WTC11 (cell line): ENCODE results near the gene LMAN2L. TPM values are rescaled to one million over a fixed set of nuclear protein-coding genes. Genes with fewer than 3 reads are reported as not detected.
A peak's percentile ranks its signal among the peaks of the same experiment; 100 is the strongest.

Experiments
- ATAC-seq: fragments of 200-7000 bp; cut with Tn5 transposase; 2 replicates; pipeline ENCODE4 v1.10.0; 2021; ENCODE audit warnings: mild to moderate bottlenecking, moderate library complexity
- CTCF ChIA-PET: fragments of 300-600 bp; sonication (Branson Sonifier 250); formaldehyde crosslinking; loops from one replicate; lab custom pipeline; 2021; ENCODE audit warnings: antibody characterized with exemption; lab: Charles Lee
- POLR2A ChIA-PET: fragments of 350-600 bp; sonication (Branson Sonifier 250); formaldehyde crosslinking; loops from one replicate; lab custom pipeline; 2021; ENCODE audit warnings: antibody characterized with exemption; lab: Charles Lee
- DNase-seq: peaks from one replicate; pipeline ENCODE4 v3.0.0; 2021; ENCODE audit warnings: low spot score
- H3K27ac Mint-ChIP-seq: 2 replicates; pipeline ENCODE4 v1.8.0; 2021; ENCODE audit warnings: mixed read lengths
- H3K27me3 Mint-ChIP-seq: 2 replicates; pipeline ENCODE4 v1.8.0; 2021; ENCODE audit warnings: low read depth, mild to moderate bottlenecking, moderate library complexity, mixed read lengths
- H3K36me3 Mint-ChIP-seq: 2 replicates; pipeline ENCODE4 v1.8.0; 2021; ENCODE audit warnings: mixed read lengths
- H3K4me1 Mint-ChIP-seq: 2 replicates; pipeline ENCODE4 v1.8.0; 2022; ENCODE audit warnings: mixed read lengths
- H3K4me3 Mint-ChIP-seq: 2 replicates; pipeline ENCODE4 v1.8.0; 2021; ENCODE audit warnings: mild to moderate bottlenecking, moderate library complexity, mixed read lengths
- H3K9me3 Mint-ChIP-seq: 2 replicates; pipeline ENCODE4 v1.8.0; 2021; ENCODE audit warnings: mixed read lengths
- CREB1 ChIP-seq: sonication (generic); formaldehyde crosslinking; IDR thresholded peaks from 2 replicates; pipeline ENCODE4 v1.8.0; 2023; ENCODE audit warnings: mild to moderate bottlenecking, missing genetic modification reagents
- CREM ChIP-seq: sonication (generic); formaldehyde crosslinking; IDR thresholded peaks from 2 replicates; pipeline ENCODE4 v1.8.1; 2022; ENCODE audit warnings: mild to moderate bottlenecking, missing genetic modification reagents, moderate library complexity
- ELF4 ChIP-seq: sonication (generic); formaldehyde crosslinking; IDR thresholded peaks from 2 replicates; pipeline ENCODE4 v1.8.1; 2022; ENCODE audit warnings: low read depth, mild to moderate bottlenecking, moderate library complexity, missing genetic modification reagents
- GABPB1 ChIP-seq: sonication (generic); formaldehyde crosslinking; IDR thresholded peaks from 2 replicates; pipeline ENCODE4 v1.8.1; 2023; ENCODE audit warnings: mild to moderate bottlenecking, missing genetic modification reagents
- HMGA2 ChIP-seq: fragments of 250-450 bp; sonication (Bioruptor Pico); IDR thresholded peaks from 2 replicates; pipeline ENCODE4 v1.4.0; 2021; ENCODE audit warnings: mild to moderate bottlenecking, moderate library complexity
- JAZF1 ChIP-seq: fragments of 250-450 bp; sonication (Bioruptor Pico); IDR thresholded peaks from 2 replicates; pipeline ENCODE4 v1.9.0; 2021; ENCODE audit warnings: moderate library complexity, mild to moderate bottlenecking, inconsistent platforms
- NR1H2 ChIP-seq: sonication (generic); formaldehyde crosslinking; IDR thresholded peaks from 2 replicates; pipeline ENCODE4 v1.9.0; 2021; ENCODE audit warnings: mild to moderate bottlenecking, moderate library complexity, missing genetic modification reagents
- NR2C2 ChIP-seq: sonication (generic); formaldehyde crosslinking; IDR thresholded peaks from 2 replicates; pipeline ENCODE4 v1.8.0; 2022; ENCODE audit warnings: mild to moderate bottlenecking, missing genetic modification reagents
- SOX15 ChIP-seq: fragments of 250-450 bp; sonication (Bioruptor Pico); IDR thresholded peaks from 2 replicates; pipeline ENCODE4 v1.9.0; 2021; ENCODE audit warnings: mild to moderate bottlenecking
- TP53 ChIP-seq: sonication (generic); formaldehyde crosslinking; IDR thresholded peaks from 2 replicates; pipeline ENCODE4 v1.8.1; 2023; ENCODE audit warnings: mild to moderate bottlenecking, missing genetic modification reagents
- ZNF121 ChIP-seq: sonication (generic); formaldehyde crosslinking; IDR thresholded peaks from 2 replicates; pipeline ENCODE4 v1.8.0; 2023; ENCODE audit warnings: missing genetic modification reagents
- ZNF396 ChIP-seq: fragments of 250-450 bp; sonication (Bioruptor Pico); IDR thresholded peaks from 2 replicates; pipeline ENCODE4 v1.8.0; 2021; ENCODE audit warnings: mild to moderate bottlenecking, moderate library complexity, borderline replicate concordance
- ZNF423 ChIP-seq: fragments of 250-450 bp; sonication (Bioruptor Pico); IDR thresholded peaks from 2 replicates; pipeline ENCODE4 v2.1.2; 2022; ENCODE audit warnings: mild to moderate bottlenecking, moderate library complexity
- total RNA-seq: library from RNA; stranded (reverse); gene quantifications from 3 replicates; pipeline ENCODE4 v1.2.3, GENCODE V29; 2021
- TF ChIP-seq, protein P1 (sequence below): sonication (generic); formaldehyde crosslinking; IDR thresholded peaks from 2 replicates; pipeline ENCODE4 v1.8.0; 2023; ENCODE audit warnings: missing genetic modification reagents, mild to moderate bottlenecking, borderline replicate concordance
- TF ChIP-seq, protein P2 (sequence below): sonication (generic); formaldehyde crosslinking; IDR thresholded peaks from 2 replicates; pipeline ENCODE4 v1.8.0; 2023; ENCODE audit warnings: missing genetic modification reagents
- TF ChIP-seq, protein P3 (sequence below): sonication (generic); formaldehyde crosslinking; conservative IDR thresholded peaks from 2 replicates; pipeline ENCODE4 v1.8.1; 2022; ENCODE audit warnings: mild to moderate bottlenecking, missing genetic modification reagents
- TF ChIP-seq, protein P4 (sequence below): sonication (generic); formaldehyde crosslinking; IDR thresholded peaks from 2 replicates; pipeline ENCODE4 v1.8.1; 2023; ENCODE audit warnings: mild to moderate bottlenecking, missing genetic modification reagents, borderline replicate concordance
- TF ChIP-seq, protein P5 (sequence below): sonication (generic); formaldehyde crosslinking; IDR thresholded peaks from 2 replicates; pipeline ENCODE4 v1.8.1; 2023; ENCODE audit warnings: mild to moderate bottlenecking, moderate library complexity, missing genetic modification reagents

Gene LMAN2L
- total RNA-seq, 1 experiment from 2014 or later = 13.5 TPM

DNA sequence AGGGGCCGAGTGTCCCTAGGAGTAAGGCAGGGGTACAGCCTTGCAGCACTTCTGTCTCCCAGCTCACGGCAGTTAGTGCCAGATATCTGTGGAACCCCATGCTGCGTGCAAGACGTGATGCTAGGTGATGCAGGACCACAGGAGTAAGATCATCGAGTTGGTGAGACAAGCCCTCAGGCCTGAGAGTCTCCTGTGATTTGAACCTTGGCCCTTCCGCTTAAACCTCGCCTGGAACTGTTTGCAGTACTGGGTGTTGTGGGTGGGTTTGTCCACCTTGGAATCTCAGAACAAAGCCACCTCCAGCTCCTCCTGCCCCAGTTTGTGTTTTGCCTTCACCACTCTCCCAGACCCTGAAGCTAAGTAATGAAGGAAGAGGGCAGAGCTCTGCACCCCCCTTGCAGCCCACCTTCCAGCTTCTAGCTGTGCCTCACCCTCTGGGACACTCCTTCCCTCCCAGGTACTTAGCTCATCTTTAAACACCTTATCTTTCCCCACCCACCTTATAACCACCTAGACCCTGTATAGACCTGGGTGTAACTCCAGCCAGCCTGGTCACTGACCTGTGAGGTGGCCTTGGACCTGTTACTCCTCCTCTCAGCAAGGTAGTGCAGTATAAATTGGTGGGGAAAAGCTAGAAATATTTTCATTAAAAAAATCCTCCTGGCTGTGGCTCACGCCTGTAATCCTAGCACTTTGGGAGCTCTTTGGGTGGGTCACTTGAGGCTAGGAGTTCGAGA is 27.4 kb upstream of the LMAN2L start:
- Mint-ChIP-seq H3K4me1 (peaks cover 37% of the 10 kb centered on the region), H3K9me3 (no peaks in the 10 kb centered on the region), H3K4me3 (no peak overlapping the region), H3K36me3 (no peaks in the 10 kb centered on the region), H3K27me3 (peaks cover 2% of the 10 kb centered on the region), H3K27ac (no peak overlapping the region; the same call in 1 of the 2 replicates)
- CTCF ChIA-PET = interaction anchor here (0.8 kb wide), 1 partner anchor 218 kb away, joined by 3 read pairs; no protein-coding TSS in a partner anchor
- ATAC-seq (no peak), DNase-seq (no peak)
- POLR2A ChIA-PET = no interaction called here
- TF ChIP-seq GABPB1 (CRISPR knock-in tag) = no peak
- TF ChIP-seq, protein P1, sequence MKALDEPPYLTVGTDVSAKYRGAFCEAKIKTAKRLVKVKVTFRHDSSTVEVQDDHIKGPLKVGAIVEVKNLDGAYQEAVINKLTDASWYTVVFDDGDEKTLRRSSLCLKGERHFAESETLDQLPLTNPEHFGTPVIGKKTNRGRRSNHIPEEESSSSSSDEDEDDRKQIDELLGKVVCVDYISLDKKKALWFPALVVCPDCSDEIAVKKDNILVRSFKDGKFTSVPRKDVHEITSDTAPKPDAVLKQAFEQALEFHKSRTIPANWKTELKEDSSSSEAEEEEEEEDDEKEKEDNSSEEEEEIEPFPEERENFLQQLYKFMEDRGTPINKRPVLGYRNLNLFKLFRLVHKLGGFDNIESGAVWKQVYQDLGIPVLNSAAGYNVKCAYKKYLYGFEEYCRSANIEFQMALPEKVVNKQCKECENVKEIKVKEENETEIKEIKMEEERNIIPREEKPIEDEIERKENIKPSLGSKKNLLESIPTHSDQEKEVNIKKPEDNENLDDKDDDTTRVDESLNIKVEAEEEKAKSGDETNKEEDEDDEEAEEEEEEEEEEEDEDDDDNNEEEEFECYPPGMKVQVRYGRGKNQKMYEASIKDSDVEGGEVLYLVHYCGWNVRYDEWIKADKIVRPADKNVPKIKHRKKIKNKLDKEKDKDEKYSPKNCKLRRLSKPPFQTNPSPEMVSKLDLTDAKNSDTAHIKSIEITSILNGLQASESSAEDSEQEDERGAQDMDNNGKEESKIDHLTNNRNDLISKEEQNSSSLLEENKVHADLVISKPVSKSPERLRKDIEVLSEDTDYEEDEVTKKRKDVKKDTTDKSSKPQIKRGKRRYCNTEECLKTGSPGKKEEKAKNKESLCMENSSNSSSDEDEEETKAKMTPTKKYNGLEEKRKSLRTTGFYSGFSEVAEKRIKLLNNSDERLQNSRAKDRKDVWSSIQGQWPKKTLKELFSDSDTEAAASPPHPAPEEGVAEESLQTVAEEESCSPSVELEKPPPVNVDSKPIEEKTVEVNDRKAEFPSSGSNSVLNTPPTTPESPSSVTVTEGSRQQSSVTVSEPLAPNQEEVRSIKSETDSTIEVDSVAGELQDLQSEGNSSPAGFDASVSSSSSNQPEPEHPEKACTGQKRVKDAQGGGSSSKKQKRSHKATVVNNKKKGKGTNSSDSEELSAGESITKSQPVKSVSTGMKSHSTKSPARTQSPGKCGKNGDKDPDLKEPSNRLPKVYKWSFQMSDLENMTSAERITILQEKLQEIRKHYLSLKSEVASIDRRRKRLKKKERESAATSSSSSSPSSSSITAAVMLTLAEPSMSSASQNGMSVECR (CRISPR knock-in tag) = no peak

DNA sequence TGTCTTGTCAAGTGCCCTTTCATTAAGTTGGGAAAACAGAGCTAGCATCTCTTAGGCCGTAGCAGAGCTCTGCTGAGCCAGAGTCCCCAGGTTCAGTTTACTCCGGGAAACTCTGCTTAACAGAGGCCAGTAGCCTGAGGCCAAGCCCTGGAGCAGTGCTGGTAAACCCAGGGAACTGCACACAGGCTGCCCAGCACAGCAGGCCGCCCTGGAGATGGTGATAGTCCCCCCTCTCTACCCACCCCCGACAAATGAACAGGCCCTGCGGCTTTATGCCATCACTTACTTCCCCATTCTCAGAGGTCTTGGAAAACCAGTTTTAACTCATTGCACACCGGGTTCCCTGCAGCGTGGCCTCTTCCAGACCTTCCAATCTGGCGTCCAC is 24.4 kb upstream of the LMAN2L start:
- peaks cover 47% of the 10 kb centered on the region for H3K4me1 Mint-ChIP-seq
- H3K27ac Mint-ChIP-seq = peak overlapping the region; percentile 54
- ChIA-PET CTCF (interaction anchor here (0.6 to 4.7 kb wide), 17 partner anchors 10 to 215 kb away, joined by 3 to 37 read pairs (median 7); partner anchors contain the start of genes ANKRD39 and CNNM3), POLR2A (interaction anchor here (1.8 kb wide), 1 partner anchor 10 kb away, joined by 6 read pairs; no protein-coding TSS in a partner anchor)
- H3K9me3 Mint-ChIP-seq = no peaks in the 10 kb centered on the region
- H3K36me3 Mint-ChIP-seq = no peaks in the 10 kb centered on the region
- peaks cover 16% of the 10 kb centered on the region for H3K27me3 Mint-ChIP-seq
- H3K4me3 Mint-ChIP-seq = peak overlapping the region; percentile 67
- ATAC-seq (0 out of 2 replicates have a peak, but pooled peaks have one; percentile 5), DNase-seq (peak; percentile 32)
- TF ChIP-seq, protein P2, sequence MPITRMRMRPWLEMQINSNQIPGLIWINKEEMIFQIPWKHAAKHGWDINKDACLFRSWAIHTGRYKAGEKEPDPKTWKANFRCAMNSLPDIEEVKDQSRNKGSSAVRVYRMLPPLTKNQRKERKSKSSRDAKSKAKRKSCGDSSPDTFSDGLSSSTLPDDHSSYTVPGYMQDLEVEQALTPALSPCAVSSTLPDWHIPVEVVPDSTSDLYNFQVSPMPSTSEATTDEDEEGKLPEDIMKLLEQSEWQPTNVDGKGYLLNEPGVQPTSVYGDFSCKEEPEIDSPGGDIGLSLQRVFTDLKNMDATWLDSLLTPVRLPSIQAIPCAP = no peak
- TF ChIP-seq NR1H2 (no peak), GABPB1 (CRISPR knock-in tag) (no peak), CREB1 (CRISPR knock-in tag) (no peak), ELF4 (CRISPR knock-in tag) (no peak), CREM (CRISPR knock-in tag) (no peak), ZNF121 (CRISPR knock-in tag) (no peak), JAZF1 (no peak), NR2C2 (CRISPR knock-in tag) (no peak), ZNF423 (CRISPR knock-in tag) (no peak), SOX15 (no peak), ZNF396 (no peak), TP53 (CRISPR knock-in tag) (no peak), HMGA2 (CRISPR knock-in tag) (no peak)
- TF ChIP-seq, protein P3, sequence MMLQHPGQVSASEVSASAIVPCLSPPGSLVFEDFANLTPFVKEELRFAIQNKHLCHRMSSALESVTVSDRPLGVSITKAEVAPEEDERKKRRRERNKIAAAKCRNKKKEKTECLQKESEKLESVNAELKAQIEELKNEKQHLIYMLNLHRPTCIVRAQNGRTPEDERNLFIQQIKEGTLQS (CRISPR knock-in tag) = no peak
- TF ChIP-seq, protein P4, sequence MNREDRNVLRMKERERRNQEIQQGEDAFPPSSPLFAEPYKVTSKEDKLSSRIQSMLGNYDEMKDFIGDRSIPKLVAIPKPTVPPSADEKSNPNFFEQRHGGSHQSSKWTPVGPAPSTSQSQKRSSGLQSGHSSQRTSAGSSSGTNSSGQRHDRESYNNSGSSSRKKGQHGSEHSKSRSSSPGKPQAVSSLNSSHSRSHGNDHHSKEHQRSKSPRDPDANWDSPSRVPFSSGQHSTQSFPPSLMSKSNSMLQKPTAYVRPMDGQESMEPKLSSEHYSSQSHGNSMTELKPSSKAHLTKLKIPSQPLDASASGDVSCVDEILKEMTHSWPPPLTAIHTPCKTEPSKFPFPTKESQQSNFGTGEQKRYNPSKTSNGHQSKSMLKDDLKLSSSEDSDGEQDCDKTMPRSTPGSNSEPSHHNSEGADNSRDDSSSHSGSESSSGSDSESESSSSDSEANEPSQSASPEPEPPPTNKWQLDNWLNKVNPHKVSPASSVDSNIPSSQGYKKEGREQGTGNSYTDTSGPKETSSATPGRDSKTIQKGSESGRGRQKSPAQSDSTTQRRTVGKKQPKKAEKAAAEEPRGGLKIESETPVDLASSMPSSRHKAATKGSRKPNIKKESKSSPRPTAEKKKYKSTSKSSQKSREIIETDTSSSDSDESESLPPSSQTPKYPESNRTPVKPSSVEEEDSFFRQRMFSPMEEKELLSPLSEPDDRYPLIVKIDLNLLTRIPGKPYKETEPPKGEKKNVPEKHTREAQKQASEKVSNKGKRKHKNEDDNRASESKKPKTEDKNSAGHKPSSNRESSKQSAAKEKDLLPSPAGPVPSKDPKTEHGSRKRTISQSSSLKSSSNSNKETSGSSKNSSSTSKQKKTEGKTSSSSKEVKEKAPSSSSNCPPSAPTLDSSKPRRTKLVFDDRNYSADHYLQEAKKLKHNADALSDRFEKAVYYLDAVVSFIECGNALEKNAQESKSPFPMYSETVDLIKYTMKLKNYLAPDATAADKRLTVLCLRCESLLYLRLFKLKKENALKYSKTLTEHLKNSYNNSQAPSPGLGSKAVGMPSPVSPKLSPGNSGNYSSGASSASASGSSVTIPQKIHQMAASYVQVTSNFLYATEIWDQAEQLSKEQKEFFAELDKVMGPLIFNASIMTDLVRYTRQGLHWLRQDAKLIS = no peak
- TF ChIP-seq, protein P1 (CRISPR knock-in tag) = no peak
- TF ChIP-seq, protein P5, sequence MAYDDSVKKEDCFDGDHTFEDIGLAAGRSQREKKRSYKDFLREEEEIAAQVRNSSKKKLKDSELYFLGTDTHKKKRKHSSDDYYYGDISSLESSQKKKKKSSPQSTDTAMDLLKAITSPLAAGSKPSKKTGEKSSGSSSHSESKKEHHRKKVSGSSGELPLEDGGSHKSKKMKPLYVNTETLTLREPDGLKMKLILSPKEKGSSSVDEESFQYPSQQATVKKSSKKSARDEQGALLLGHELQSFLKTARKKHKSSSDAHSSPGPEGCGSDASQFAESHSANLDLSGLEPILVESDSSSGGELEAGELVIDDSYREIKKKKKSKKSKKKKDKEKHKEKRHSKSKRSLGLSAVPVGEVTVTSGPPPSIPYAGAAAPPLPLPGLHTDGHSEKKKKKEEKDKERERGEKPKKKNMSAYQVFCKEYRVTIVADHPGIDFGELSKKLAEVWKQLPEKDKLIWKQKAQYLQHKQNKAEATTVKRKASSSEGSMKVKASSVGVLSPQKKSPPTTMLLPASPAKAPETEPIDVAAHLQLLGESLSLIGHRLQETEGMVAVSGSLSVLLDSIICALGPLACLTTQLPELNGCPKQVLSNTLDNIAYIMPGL = no peak
